SKM-1 (cell line): ENCODE data around the gene NCEH1.

Experiments
- DNase-seq: peaks from one replicate; lab custom pipeline; 2025; ENCODE audit not compliant: unreplicated experiment; lab: John Stamatoyannopoulos, UW

Gene NCEH1

DNA sequence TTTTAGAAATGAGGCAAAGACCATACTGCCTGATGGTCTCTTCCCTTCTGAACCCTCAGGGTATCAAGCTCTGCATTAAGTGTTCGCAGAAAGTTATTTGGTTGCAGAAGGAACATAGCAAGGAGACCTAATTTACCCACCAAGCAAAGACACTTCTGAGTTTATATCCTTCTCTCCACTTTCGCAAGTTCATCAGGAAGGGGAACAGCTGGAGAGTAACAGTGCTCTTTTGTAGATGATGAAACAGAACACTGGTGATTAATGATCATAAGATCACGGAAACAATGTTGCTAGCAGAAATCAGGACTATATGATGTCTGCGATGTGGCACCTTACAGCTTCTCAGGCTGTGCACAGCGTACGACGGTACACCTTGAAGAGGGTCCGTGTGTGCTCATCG lies 62.1 kb downstream of the NCEH1 start:
- DNase-seq: no peak

DNA sequence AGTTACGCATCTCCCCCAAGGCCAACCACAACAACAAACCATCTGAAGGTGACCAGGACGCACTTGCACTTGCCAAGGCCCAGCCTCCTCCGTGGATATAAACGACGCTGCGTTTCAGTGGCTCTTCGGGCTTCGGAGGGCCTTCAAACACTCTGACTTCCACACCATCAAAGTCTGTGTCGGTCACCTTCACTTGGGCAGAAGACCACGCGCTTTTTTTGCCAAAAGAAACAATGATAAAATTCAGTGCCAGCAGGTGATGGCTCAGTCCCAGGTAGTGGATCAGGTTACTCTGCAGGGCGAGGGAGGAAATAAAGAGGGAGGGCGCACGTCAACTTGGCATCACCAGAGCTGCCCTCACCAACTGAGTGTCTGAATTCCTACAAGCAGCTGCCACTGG lies 63.0 kb downstream of the NCEH1 start:
- DNase-seq: no peak

DNA sequence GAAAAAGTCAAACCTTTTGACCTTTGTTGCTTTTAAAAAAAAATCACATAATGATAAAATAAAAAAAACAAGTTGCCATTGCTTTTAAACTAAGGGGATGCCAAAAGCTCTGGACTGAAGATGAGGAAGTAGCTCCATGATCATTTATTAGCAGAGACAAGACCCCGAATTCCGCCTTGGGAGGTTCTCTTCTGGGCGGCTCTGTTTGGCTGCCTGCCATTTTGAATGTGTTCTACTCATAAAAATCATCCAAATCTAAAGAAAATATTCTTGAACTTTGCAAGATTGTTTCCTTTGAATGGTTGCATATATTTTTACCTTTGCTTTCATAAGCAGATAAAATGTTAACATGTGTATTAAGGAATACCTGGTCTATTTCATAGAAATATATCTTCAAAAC lies 63.8 kb downstream of the NCEH1 start:
- DNase-seq: no peak

DNA sequence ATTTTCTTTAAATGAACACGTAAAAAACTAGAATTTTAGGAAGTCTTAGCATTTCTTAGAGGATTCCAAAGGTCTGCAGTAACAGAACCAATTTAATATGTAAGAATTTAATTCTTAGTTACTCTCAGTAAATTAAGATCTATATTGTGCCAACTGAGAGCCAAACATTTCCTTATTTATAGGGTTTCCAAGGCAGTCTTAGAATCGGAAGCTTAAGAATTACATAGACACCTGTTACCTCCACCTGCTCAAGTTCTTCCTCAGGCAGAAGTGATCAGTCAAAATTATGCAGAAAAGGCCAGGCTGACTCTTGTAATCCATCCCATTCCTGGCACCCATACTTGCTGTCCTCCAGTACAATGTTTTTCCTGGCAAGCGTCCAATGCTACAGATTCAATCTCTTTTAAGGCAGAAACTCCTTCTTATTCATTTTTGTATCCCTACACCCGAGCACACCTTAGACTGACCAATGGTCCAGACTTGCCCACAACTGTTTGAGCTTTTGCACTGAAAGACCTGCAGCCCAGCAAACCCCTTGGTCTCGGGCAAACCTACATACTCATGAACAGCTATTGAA lies 64.3 kb downstream of the NCEH1 start:
- DNase-seq: no peak

DNA sequence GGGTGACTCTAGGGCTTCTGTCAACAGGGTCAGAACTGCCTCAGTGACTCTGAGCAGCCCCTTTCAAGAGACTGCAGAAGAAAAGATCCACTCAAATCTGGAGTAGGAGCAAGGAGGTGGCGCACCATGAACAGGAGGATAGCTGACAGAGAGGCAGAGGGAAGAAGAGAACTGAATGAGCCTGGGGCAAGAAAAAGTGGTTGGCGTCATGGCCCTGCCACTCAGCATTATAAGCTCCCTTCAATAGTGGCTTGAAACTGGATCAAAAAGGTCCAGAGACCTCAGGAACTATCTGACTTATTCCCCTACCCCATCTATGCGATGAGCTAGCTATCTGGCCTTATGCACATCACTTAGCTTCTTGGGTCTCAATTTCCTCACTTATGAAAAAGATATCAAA lies 66.6 kb downstream of the NCEH1 start:
- no peak for DNase-seq

DNA sequence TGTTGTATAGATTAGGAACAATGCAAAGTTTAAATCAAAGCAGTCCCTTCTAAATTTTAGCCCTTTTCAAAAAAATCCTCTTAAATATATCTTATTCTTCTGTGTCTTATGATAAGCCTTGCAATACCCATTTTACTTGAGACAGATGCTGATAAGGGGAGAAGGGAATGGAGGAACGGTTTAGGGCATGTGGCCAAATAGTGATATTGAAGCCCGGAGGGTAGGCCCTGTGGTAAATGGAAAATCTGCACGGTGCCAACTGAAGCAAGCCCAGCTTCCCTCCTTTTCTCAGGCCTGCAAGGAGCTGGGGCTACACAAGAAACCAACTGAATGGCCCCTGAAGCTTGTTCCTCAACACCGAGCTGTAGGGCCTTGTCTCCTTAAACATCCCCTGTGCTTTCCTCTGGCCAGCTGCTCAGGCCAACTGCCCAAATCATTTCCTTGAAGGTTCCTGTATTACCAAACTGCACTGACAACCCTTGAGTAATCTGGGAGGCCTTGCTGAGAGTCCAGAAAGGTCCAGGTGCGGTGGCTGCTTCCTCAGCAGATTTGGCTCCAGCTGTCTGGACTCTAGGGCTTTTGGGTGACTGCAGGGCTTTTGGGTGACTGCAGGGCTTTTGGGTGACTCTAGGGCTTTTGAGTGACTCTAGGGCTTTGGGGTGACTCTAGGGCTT lies 67.2 kb downstream of the NCEH1 start:
- DNase-seq: no peak

DNA sequence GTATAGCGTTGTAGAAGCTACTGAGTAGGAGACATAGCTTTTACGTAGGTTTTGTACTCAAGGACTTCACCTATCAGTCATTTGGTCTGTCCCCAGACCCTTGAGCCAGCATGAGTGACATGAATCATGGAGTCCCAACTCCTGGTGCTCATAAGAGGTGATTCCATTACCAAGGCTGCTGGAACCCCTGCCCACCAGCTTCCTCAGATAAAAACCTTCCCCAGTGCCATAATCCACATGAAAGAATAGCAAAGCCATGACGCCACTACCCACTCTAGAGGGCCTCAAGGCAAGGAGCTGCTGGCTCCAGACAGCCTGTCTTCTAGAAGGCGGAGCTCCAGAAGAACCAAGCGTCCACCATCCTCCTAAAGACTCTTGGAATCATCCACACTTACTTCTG lies 69.6 kb downstream of the NCEH1 start:
- no peak for DNase-seq

DNA sequence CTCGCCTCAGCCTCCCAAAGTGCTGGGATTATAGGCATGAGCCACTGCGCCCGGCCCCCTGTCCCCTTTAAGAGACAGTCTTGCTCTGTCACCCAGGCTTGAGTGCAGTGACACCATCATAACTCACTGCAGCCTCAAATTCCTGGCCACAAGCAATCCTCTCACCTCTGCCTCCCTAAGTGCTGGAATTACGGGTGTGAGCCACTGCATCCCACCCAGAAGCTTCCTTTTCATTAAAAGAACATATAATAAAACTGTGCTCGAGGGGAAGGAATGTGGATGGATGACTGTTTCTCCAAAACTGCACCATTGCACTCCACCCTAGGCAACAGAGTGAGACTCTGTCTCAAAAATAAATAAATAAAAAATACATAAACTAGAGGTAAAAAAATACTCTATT lies 70.1 kb downstream of the NCEH1 start:
- DNase-seq: no peak

DNA sequence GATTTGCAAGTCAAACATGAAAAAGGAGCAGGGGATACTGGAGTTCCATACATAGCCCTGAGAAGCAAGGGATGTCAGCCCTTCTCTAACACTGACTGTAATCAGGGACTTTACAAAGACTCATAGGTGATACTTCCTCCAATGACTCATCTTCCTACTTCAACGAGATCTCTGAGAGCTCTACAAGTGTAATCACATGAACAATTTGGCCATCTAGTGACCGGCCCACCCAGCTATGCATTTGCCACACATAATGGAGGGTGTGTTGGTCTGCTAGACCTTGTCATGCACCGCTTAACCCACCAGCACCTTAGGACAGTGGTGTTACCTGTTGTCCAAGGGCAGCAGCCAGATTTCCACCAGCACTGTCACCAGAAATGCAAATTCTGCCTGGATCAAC lies 75.3 kb downstream of the NCEH1 start:
- DNase-seq: no peak

DNA sequence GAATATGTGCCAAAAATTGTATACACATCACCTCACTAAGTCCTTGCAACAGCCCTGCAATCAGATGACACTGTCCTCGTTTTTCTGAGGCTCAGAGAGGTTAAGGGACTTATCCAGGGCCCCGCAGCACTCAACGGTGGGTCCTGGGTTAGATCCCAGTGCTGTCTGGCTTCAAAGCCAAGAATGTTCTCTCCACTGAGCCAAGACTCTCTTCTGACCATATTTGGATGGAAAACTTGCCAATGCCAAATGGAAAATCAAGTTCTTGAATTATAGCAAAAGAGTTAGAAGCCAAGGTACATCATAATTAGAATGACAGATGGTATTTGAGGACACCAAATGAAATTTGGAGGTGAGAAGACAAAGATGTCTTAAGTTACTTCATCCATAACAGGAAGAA lies 75.9 kb downstream of the NCEH1 start:
- no peak for DNase-seq

DNA sequence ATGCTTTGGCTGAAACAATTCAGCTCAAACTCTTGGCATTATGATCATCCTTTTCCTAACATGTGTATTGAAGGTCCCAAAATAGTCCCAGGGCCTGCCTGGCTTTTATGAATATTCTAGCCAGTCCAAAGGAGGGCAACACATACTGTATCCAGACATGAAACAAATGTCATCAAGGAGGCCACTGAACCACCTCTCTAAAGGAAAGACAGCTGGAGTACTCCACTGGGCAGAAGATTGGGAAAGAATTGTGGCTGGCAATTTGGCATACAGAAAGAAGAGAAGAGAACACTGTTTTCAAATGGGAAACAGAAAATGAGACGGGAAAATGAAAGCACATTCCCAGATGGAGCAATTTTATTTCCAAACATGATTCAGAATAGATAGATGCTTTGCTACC lies 80.6 kb downstream of the NCEH1 start:
- no peak for DNase-seq

DNA sequence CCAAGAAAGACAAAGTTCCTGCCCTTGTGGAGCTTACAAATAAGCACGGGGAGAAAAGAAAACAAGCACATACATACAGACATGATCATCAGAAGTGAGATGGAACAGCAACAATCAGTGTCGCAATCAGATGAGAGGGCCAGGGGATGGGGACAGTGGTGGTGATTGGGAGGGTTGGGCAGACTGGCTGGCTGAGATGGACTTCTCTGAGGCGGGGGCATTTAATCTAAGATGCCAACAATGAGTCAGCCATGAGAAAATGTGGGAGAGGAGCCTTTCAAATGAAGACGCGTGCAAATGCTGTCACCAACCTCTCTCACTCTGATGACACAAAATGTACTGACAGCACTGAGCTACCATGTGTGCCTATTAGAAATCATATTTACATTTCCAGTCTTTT lies 81.4 kb downstream of the NCEH1 start:
- no peak for DNase-seq

DNA sequence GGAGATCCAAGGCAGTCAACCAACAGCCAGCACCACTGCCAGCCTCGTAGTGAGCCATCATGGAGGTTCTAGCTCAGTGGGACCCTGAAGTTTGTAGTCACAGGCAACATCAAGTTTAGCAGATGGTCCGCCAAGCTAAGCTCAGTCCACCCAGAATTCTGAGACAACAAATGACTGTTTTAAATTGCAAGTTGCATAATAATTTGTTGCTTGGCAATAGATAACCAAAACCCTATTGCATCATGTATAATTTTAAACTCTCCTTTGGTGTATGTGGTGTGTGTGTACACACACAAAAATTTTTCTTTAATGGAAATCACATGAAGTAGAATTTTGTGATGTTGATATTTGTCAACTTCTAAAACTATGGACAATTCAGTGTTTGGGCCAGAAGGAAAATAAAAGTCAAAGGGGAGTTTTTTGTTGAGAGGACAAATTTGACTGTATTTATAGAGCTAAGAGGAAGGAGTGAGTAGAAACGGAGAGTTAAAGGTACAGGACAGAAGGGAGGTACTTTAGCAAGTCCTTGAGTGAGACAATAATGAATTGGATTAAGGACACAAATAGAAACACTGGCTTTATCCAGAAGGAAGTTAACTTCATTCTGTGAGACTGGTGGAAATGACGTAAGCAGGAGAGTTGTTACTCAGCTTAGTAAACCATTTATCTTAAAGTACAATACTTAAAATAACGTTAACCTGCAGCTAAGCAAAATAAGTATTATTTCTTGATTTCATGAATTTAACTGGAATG lies 83.6 kb downstream of the NCEH1 start:
- peak; percentile 13 for DNase-seq

DNA sequence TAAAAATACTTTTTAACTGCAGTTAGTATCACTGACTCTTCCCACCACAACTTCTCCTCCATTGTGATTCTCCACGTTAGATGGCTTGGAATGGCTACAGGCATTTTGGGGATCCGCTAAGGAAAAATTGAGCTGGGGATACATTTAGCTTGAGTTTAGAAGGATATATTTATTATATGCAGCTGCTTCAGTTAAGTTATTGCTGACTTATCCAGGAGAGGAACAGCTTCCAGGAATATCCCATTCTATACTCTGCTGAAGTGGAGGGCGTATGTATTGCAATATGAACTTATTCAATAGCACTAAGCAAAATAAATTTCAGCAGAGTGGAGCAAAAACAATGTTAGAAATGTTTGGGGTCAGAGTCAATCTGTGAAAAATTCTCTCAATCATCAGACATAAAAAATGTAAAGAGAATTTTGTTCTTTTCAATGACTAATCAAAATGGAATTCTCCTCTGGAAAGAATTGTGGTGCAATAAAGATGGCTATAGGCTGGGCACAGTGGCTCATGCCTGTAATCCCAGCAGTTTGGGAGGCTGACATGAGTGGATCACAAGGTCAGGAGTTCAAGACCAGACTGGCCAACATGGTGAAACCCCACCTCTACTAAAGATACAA lies 84.7 kb downstream of the NCEH1 start:
- no peak for DNase-seq

DNA sequence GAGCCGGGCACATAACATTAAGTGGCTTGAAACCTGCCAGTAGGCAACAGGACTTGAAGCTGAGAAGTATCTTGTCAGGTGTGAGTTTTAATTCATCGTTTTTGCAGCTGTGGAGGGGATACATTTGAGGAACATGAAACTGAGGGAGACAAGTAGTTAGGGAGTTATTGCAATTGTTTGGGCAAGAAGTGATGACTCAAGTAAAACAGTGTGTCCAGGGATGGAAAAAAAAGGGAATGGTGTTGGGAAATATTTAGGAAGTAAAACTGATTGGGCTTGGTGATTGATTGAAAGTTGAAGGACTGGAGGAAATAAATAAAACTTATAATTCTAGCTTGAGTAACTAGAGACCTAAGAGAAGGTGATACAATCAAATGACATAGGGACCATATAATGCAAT lies 85.5 kb downstream of the NCEH1 start:
- DNase-seq: no peak

DNA sequence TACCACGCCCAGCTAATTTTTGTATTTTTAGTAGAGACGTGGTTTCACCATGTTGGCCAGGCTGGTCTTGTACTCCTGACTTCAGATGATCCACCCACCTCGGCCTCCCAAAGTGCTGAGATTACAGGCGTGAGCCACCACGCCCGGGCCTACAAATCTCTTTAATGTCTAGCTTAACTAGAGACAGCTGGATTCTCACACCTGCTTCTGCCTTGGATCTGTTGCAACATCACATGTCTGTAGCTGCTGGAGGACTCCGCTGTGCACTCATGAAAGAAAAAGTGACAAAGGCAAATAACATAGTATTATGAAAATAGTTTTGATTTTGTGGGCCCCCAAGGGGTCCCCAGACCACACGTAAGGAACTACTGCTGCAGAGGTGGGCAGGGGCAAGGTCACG lies 85.9 kb downstream of the NCEH1 start:
- no peak for DNase-seq

DNA sequence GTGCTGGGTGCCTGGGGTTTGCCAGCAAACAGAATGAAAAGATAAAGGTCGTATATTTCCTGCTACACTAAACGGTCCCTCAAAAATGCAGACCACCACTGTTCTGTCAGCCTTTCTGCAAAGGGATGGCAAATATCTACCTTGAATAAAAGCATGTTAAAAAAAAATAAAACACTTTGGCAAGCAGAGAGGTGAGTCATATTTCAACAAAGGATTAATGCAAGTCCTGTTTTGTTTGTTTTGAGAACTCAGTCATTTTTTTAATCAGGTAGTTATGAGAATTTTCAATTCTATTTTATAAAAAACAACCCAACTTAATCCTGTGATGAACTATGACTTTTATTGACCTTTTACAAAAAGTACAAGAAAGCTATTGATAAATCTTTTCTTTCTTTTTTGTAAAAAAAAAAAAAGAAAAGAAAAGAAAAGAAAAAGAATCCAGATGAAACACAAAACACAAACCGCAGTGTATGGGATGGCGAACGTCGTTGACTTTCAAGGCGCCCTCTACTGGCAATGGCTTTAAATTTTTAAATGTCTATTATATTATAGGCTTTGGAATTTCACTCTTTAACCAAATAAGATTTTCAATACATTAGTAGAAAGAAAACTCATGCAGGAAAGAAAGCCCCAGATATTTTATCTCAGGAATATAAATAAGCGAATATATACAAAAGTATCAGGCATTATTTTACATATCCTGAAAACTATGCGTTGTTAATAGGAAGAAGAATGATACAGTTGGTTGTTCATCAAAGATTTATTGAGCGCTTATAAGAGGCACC lies 87.8 kb downstream of the NCEH1 start:
- no peak for DNase-seq

DNA sequence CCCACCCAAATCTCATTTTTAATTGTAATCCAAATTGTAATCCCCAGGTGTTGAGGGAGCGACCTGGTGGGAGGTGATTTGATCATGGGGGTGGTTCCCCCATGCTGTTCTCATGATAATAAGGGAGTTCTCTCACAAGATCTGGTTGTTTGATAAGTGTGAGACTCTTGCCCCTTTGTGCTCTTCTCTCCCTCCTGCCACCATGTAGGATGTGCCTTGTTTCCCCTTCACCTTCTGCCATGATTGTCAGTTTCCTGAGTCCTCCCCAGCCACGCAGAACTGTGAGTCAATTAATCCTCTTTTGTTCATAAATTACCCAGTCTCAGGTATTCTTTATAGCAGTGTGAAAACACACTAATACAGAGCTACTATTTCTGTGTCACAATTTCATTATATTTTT lies 88.7 kb downstream of the NCEH1 start:
- DNase-seq: no peak

DNA sequence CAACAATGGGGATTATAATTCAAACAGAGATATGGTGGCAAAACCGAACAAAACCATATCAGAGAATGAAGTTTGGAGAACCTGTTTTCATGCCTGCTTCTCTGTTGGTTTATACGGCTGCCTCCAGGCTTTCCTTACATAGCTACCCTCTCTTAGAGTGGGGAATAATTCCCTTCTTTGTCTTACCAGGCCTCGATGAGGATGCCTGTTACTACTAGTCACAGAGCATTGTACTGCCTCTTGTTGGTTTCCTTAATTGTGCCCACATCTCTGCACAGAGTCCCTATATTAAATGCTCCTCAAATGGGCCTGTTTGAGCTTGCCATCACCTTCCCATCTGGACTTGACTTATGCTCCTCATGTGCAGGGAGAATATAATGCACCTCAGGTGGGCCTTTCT lies 92.9 kb downstream of the NCEH1 start:
- DNase-seq: no peak

DNA sequence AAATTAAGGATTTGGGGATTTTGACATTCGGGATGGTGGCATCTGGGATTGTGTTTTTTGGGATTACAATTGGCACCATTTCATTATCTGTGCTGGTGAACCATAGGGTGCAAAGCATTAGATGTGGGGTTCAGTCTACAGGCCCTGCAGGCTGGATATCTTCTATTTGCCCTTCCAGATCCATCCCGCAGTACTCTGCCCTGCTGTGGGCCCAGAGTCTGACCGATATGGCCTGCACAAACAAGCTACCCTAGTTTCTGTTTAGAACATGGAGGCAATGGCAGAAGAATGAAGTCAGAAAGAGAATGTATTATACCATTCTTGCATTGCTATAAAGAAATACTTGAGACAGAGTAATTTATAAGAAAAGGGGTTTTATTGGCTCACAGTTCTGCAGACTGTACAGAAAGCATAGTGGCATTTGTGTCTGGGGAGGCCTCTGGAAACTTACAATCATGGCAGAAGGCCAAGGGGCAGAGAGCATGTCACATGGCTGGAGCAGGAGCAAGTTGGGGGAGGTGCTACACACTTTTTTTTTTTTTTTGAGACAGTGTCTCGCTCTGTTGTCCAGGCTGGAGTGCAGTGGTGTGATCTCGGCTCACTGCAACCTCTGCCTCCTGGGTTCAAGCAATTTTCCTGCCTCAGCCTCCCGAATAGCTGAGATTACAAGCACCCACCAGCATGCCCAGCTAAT lies 93.7 kb downstream of the NCEH1 start:
- DNase-seq: no peak

DNA sequence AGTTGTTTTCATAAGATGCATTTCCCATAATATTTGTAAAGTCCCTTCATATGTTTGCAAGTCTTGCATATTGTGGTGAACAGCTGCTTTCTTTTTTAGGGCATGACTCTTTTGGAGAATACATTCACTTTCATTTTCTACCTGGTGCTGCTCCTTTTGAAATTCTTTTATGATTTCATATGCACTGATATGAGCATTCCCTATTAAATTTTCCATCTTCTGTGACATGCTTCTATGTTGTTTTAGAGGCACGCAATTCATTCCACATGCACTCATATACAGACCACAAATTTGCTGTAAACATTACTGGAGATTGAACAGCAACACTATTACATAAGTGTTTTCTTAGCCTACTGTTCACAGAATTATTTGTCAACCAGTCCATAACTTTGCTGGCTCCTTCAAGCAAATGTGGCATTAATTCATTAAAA lies 94.8 kb downstream of the NCEH1 start:
- no peak for DNase-seq
